ENCODE measurements around the gene RASAL2. TPM values are rescaled to one million over a fixed set of nuclear protein-coding genes. Genes with fewer than 3 reads are reported as not detected.
"Not testable (repeated sequence)": the region's sequence is repeated elsewhere in the genome, so short reads cannot be mapped to it uniquely, and the experiment has no call there.

The RASAL2 gene
- total RNA-seq, 1 donor from 2014 or later: 26.8 TPM

DNA sequence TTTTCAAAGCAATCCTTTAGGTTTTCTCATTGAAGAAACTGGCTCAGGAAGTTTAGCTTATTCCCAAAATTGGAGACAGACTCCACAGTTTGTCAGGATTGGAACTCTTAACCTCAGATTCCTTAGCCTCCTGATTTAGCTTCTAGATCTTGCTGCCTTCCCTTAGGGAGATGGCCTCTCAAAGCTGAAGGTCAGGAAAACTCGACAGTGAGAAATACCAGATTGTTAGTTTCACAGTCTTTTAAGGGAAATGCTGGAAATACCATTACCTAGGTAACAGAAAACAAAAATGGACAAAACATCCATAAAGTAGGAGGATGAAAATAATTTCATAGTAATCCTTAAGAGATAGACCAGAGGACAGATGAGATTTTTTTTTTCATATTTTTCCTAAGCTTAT, 7.8 kb downstream of the RASAL2 start:
- ATAC-seq (ENCODE audit: poor library complexity) (no peak), DNase-seq (no peak)
- intact Hi-C loops (cut with DNase I): no loop called here

- no peak for DNase-seq
- ATAC-seq (ENCODE audit: poor library complexity): no peak
- intact Hi-C loops (cut with DNase I): no loop called here
These were observed 8.3 kb downstream of the RASAL2 start for GRCh38 chr1:178102218-178102617.

- DNase-seq (no peak), ATAC-seq (ENCODE audit: poor library complexity) (peak; percentile 48)
- intact Hi-C loops (cut with DNase I): no loop called here
These were observed 13.9 kb downstream of the RASAL2 start for GRCh38 chr1:178107823-178108222.

GRCh38 chr1:178109348-178110143, 15.6 kb downstream of the RASAL2 start:
- ATAC-seq (ENCODE audit: poor library complexity) (no peak), DNase-seq (no peak)
- intact Hi-C loops (cut with DNase I): no loop called here

GRCh38 chr1:178115260-178115659, 21.4 kb downstream of the RASAL2 start:
- DNase-seq: no peak
- no peak for ATAC-seq (ENCODE audit: poor library complexity)
- intact Hi-C loops (cut with DNase I): no loop called here

GRCh38 chr1:178118524-178118923, 24.6 kb downstream of the RASAL2 start:
- ATAC-seq (ENCODE audit: poor library complexity): no peak
- intact Hi-C loops (cut with DNase I): no loop called here
- DNase-seq: no peak

DNA sequence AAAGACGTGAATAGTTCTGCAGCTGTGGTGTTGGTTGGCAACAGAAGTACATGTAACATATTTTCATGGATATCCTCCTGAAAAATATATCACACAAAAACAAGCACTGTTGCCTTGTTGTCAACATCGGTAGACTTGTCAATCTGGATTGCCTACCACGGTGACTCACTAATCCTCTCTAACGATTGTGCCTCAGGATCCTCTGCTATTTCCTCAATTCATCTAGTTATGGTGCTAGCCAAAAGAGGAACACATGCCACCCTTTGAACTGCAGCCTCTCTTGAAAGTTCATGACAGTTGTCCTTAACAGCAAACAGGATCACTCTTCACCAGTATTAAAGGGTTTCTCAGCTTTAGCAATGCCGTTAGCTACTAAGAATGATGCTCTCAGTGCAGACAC, 25.7 kb downstream of the RASAL2 start:
- intact Hi-C loops (cut with DNase I): no loop called here
- ATAC-seq (ENCODE audit: poor library complexity) (peak; percentile 32), DNase-seq (no peak)

DNA sequence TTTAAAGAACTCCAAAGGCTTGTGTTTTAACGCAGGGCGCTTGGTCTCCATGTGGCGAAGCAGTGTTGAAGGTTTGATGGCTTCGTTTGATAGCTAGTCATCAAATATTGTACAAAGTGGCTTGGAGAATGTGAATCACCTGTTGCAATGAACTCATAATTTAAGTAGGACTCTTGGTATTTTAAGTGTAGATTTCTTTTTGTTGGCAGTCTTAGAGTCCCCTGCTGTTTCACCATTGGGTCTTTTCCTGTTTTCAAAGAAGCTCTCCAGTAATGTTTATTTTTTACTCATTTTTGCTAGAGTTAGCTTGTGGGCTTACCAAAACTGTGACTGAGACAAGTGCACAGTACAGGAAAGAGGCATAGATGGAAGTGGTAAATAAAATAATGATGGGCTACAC, 26.2 kb downstream of the RASAL2 start:
- intact Hi-C loops (cut with DNase I): no loop called here
- ATAC-seq (ENCODE audit: poor library complexity) (no peak), DNase-seq (no peak)

GRCh38 chr1:178120520-178121052, 26.7 kb downstream of the RASAL2 start:
- DNase-seq; intact Hi-C loops (cut with DNase I); ATAC-seq (ENCODE audit: poor library complexity): not testable (repeated sequence)

GRCh38 chr1:178121883-178122282, 28.0 kb downstream of the RASAL2 start:
- intact Hi-C loops (cut with DNase I): no loop called here
- ATAC-seq (ENCODE audit: poor library complexity) (no peak), DNase-seq (no peak)

DNA sequence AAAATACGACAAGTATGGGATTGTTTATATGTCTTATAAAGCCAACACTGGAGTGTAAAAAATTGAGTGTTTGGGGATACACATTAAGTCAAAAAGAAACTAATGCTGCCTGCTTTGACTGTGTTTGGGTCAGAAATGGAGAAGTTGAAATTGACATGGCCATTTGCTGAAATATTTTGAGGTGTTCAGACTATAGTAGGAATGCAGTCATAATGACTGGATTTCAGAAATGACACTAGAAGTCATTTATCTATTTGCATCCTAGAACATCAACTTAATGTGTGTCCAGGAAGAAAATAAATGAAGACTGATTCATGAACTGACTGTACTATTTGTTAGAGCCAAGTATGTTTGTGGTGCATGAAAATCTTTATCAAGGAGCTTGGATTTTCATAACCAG, 28.4 kb downstream of the RASAL2 start:
- DNase-seq (no peak), ATAC-seq (ENCODE audit: poor library complexity) (no peak)
- intact Hi-C loops (cut with DNase I): no loop called here

- ATAC-seq (ENCODE audit: poor library complexity) (no peak), DNase-seq (no peak)
- intact Hi-C loops (cut with DNase I): no loop called here
These were observed 30.2 kb downstream of the RASAL2 start for GRCh38 chr1:178124115-178124514.

DNA sequence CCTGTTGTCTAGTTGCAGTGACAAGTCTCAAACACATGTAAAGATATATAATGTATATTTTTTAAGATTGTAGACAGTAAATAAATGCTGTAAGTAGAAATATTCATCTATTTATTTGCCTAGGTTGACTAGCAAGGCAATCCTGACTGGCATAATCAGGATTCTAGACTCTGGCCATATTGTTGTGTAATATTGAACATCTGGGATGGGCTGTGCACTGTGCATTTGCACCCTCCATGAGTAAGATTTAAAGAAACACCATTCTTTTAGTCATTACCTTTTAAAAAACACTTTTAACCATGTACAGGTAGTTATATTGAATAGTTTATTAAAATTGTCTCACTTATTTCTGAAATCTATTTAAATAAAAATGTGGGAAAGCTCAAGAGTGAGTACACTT, 32.4 kb downstream of the RASAL2 start:
- ATAC-seq (ENCODE audit: poor library complexity): no peak

GRCh38 chr1:178126741-178127185, 32.9 kb downstream of the RASAL2 start:
- ATAC-seq (ENCODE audit: poor library complexity): peak; percentile 55
- intact Hi-C loops (cut with DNase I): no loop called here
- no peak for DNase-seq

More for the DNA sequence above, 32.4 kb downstream of the RASAL2 start:
- intact Hi-C loops (cut with DNase I): no loop called here
- DNase-seq: no peak

DNA sequence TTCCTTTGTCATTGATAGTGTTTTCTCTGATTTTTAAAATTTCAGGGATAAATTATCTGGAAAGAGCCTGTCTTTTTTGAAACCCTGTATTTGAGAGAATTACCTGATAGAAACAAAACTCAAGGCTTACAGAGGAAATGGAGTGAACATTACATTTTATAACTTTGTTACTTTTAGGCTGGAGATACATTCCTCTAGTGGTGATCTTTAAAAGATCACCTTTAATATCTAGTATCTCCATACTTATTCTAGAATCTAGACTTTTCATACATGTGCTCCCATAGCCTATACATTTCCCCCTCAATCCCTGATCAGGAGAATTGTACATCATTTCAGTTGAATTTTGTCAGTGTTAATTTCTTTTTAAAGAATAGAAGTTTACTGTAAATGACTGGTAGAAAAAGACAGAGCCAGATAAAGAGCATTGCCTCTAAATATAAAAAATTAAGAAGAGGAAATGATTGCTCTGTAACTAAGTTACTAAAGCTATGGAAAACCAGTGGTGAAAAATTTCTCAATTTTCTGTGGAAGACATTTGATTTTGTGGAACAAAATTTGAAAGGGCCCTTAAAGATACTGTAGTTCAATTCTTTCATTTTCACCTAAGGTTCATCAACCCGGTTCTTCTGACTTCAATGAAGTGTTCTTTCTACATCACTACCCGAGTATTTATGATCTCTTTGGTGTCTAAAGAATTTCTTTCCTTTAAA, 33.7 kb downstream of the RASAL2 start:
- intact Hi-C loops (cut with DNase I): no loop called here
- no peak for DNase-seq
- ATAC-seq (ENCODE audit: poor library complexity): no peak

- intact Hi-C loops (cut with DNase I): no loop called here
- DNase-seq (no peak), ATAC-seq (ENCODE audit: poor library complexity) (peak; percentile 36)
These were observed 39.5 kb downstream of the RASAL2 start for GRCh38 chr1:178133239-178133989.

DNA sequence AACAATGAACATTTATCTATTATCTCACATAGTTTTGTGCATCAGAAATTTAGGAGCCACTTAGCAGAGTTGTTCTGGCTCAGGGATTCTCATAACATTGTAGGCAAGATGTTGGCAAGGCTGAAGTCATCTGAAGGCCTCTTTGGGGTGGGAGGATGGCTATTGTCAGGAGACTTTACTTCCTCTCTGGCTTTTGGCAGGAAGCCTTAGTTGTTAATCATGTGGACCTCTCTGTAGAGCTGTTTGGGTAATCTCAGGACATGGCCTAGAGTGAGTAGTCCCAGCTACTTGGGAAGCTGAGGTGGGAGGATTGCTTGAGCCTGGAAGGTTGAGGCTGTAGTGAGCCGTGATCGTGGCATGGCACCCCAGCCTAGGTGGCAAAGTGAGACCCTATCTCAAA, 40.2 kb downstream of the RASAL2 start:
- peak; percentile 89 for ATAC-seq (ENCODE audit: poor library complexity)
- intact Hi-C loops (cut with DNase I): no loop called here
- no peak for DNase-seq

GRCh38 chr1:178137238-178137637, 43.3 kb downstream of the RASAL2 start:
- ATAC-seq (ENCODE audit: poor library complexity) (peak; percentile 12), DNase-seq (no peak)
- intact Hi-C loops (cut with DNase I): no loop called here

DNA sequence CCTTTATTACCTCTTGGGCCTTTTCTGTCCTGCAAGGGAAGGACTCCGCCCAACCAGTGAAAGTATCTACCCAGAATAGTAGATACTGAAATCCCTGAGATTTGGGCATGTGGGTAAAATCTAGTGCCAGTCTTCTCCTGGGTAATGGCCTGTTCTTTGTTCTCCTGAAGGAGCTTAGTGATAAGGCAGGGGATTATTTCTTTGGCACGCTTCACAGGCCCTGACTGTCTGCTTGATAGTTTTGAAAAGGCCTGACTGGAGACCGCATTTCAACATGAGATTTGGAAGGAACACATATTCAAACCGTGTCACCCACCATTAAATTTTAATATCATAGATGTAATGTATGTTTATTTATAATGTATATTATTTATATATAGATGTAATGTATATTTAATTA, 48.9 kb downstream of the RASAL2 start:
- no peak for ATAC-seq (ENCODE audit: poor library complexity)
- no peak for DNase-seq
- intact Hi-C loops (cut with DNase I): no loop called here
